NT2/D1 (cell line): ENCODE data around the gene URI1.

Experiments used
- YY1 ChIP-seq: IDR thresholded peaks from 2 replicates; pipeline ENCODE4 v1.6.1; 2011; ENCODE audit not compliant: insufficient read length, insufficient read depth
- ZNF274 ChIP-seq: IDR thresholded peaks from 2 replicates; pipeline ENCODE4 v1.6.1; 2011; ENCODE audit warnings: mild to moderate bottlenecking, low read depth, low read length

GRCh38 chr19:30064771-30065494, 122.9 kb downstream of the URI1 start:
- no peak for TF ChIP-seq YY1
- no peak for TF ChIP-seq ZNF274
